GM12872 (cell line): Measurements from ENCODE around the gene MSS51.

Source experiments
- TF ChIP-seq, protein P1 (sequence below): IDR thresholded peaks from 3 replicates; pipeline ENCODE4 v1.5.1; 2011; ENCODE audit warnings: low read depth, mild to moderate bottlenecking, low read length, moderate library complexity; ENCODE audit not compliant: insufficient read depth

Gene MSS51

GRCh38 chr10:73439055-73439454 is 5.7 kb upstream of the MSS51 start:
- TF ChIP-seq, protein P1, sequence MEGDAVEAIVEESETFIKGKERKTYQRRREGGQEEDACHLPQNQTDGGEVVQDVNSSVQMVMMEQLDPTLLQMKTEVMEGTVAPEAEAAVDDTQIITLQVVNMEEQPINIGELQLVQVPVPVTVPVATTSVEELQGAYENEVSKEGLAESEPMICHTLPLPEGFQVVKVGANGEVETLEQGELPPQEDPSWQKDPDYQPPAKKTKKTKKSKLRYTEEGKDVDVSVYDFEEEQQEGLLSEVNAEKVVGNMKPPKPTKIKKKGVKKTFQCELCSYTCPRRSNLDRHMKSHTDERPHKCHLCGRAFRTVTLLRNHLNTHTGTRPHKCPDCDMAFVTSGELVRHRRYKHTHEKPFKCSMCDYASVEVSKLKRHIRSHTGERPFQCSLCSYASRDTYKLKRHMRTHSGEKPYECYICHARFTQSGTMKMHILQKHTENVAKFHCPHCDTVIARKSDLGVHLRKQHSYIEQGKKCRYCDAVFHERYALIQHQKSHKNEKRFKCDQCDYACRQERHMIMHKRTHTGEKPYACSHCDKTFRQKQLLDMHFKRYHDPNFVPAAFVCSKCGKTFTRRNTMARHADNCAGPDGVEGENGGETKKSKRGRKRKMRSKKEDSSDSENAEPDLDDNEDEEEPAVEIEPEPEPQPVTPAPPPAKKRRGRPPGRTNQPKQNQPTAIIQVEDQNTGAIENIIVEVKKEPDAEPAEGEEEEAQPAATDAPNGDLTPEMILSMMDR = no peak

DNA sequence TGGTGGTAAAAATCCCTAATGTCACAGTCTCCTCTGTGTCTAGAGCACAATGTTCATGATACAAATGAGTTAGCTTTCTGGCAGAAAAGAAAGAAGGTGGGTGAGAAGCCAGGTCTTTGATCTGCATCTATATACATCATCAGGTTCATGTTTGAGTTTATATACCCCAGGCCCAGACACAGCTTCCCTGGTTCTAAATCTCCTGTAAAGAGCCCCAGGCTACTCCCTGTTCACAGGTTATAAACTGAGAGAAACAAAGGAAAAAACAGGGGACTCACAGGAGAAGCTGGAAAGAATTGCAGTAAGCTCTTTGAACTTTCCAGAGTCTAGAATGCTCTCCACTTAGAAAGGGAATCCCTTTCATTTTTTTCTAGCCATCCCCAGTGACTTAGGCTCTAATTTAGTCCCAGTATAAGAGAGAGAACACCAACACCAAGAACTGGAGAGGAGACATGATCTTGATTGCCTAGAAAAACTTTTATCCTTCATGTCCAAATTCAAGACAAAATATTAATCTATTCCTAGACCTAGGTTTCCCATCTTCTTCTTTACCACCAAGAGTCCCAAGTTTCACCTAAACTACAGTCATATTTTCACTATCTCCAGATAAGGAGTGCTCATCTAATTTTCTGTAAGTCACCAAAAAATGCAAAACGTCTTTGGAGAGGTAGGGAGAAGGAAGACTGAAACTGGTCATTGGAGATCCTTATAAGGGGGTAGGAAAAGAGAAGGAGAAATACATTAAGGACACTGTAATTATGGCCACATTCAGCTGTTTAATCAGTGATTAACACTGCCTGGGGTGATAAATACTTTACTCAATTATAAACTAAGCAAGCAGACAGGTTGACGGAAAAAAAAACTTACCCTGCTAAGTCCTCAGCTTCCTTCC is 469 bp downstream of the MSS51 start:
- TF ChIP-seq, protein P1 = no peak

DNA sequence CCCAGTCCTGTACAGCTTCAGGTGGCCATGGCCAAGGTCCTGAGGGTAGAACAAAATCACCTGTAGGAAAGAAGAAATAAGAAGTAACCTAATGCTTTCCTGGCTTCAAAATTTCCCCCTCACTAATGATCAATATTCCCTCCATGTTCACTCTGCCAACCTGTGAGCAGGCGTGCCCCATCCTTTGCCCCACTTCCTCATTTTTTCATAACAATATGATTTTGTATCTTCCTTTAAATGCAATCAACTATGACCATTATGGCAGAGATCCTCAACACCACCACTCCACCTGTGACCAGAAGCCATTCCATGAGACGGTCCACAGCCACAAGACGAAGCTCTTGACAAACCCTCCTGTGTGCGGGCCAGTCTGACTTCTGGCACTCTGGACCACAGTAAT is 7.0 kb downstream of the MSS51 start:
- TF ChIP-seq, protein P1 = no peak

DNA sequence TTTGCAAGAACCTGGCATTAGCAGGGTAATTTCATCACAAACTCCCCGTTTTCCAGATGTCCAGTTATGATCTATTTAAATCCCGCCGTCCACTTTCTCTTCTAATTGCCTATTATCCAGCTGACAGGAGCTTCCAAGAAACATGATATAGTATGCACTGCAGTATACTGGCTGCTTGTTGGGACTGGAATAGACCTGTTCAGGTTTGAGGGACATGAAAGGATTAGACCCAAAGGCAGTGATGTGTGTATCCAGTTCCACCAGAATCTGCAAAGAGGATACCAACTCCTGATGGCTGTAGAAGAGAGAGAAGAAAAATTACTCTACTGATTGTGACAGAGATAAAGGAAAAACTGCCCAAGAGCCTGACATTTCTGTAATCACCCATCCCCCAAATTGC is 8.9 kb downstream of the MSS51 start:
- TF ChIP-seq, protein P1 = no peak

DNA sequence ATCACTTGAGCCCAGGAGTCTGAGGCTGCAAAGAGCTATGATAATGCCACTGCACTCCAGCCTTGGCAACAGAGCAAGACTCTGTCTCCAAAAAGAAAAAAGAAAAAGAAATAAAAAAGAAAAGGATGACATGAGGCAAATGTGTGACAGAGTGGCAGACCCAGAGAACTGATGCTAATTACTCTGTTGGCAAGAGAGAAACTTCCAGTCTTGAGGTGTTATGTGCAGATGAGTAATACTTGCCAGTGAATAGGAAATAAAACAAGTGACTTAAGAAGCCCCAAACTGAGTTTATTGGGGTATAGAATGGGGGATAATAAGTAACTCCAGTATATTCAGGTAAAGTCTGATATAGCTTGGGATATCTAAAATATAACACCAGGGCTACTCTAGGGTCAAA is 10.1 kb downstream of the MSS51 start:
- TF ChIP-seq, protein P1 = no peak

DNA sequence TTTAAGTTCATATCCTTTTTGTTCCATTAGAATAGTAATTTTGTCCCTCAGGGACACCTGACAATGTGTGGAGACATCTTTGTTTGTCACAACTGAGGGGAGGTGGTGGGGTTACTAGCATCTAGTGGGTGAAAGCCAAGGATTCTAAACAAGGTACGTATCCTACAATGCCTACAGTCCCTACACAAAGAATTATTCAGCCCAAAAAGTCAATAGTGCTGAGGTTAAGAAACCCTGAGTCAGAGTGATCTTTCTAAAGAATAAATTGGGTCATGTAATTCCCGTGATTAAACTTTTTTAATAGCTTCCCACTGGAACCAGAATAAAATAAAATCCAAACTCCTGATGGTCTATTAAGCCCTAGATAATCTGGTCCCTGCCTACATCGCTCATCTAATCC is 16.8 kb downstream of the MSS51 start:
- TF ChIP-seq, protein P1 = no peak

DNA sequence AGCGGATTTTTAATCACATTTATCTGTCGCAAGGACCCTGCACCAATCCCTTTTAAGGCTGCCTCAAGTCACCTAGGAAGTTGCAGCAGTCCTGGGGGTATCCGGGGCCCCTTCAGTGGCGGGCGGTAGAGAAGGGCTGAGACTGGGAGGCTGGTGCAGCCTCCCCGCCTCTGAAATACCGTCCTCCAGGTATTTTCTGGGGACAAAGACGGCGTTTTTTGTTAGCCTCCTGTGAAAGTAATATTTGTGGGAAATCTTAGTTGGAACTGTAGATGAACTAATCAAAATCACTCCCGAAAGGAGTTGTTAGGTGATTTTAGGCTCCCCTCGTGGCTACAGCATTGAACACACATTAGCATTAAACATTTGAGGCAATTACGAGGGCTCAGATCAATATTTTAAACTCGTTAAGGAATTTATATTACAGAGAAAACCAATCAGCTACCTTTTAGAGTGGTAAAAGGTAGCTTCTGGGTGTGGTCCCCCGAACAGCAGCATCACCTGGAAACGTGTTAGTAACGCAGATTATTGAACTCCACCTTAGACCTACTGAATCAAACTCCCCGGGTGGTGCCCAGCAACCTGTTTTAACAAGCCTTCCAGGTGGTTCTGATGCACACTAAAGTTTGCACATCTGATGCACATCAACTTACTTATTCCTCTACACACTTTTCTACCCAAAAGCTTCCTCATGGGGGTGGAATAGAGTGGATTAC is 19.0 kb downstream of the MSS51 start:
- TF ChIP-seq, protein P1 = no peak
